Right ventricle myocardium superior (tissue), 1 donor: Measurements from ENCODE around the gene POU2F2. TPM values are rescaled to one million over a fixed set of nuclear protein-coding genes. Genes with fewer than 3 reads are reported as not detected.

ENCODE experiments used
- ATAC-seq: fragments of 200-7000 bp; cut with Tn5 transposase; one replicate; pipeline ENCODE4 v1.9.1; 2020; ENCODE audit warnings: mild to moderate bottlenecking; ENCODE audit not compliant: poor library complexity
- DNase-seq: peaks from one replicate; pipeline ENCODE4 v3.0.0-alpha.2; 2020
- intact Hi-C: fragments of 100-400 bp; cut with DNase I; formaldehyde crosslinking; loops from one replicate; pipeline ENCODE4 v1.11.2; 2022
- long read RNA-seq: library from polyadenylated mRNA; unstranded; transcript quantifications from one replicate; pipeline ENCODE4 v2.0.0, GENCODE V29; 2021
- total RNA-seq: library from RNA; stranded (reverse); fragmentation: NEBNext Ultra II Directional; extraction: Animal tissue kit (Norgen Biotek cat#: 25700); gene quantifications from one replicate; pipeline ENCODE4 v1.2.1, GENCODE V29; 2021
- donor health status: DM: no; HTN: yes; CAD: no; lungs with severe emphysema.

The POU2F2 gene
- total RNA-seq: 0.91 TPM
- long read RNA-seq, partial matches to known transcripts: 0 of 2 reads
- long read RNA-seq, other reads (novel, unspliced or antisense): 2 of 2 reads

GRCh38 chr19:42132030-42132628 lies at the start of gene POU2F2:
POU2F2 (minus strand) TSS chr19:42132446; CDS start chr19:42132411, 35 bp downstream.
- ATAC-seq: peak; percentile 45
- intact Hi-C loops: loop anchor here (2.0 to 10.0 kb wide), 2 partner anchors 53 to 193 kb away; partner anchors contain the start of gene MEGF8
- peak; percentile 73 for DNase-seq

GRCh38 chr19:42178791-42179674 lies 46.8 kb upstream of the POU2F2 start:
- intact Hi-C loops: no loop called here
- no peak for ATAC-seq
- no peak for DNase-seq

GRCh38 chr19:42177686-42178019 lies 45.4 kb upstream of the POU2F2 start:
- DNase-seq (no peak), ATAC-seq (no peak)
- intact Hi-C loops: no loop called here

GRCh38 chr19:42176990-42177685 lies 44.9 kb upstream of the POU2F2 start:
- DNase-seq (peak; percentile 84), ATAC-seq (peak; percentile 98)
- intact Hi-C loops: no loop called here

GRCh38 chr19:42176649-42176989 lies 44.4 kb upstream of the POU2F2 start:
- DNase-seq (no peak), ATAC-seq (peak; percentile 75)
- intact Hi-C loops: no loop called here

- intact Hi-C loops: no loop called here
- peak; percentile 49 for ATAC-seq
- DNase-seq: no peak
Observed at GRCh38 chr19:42175952-42176648, 43.9 kb upstream of the POU2F2 start.

DNA sequence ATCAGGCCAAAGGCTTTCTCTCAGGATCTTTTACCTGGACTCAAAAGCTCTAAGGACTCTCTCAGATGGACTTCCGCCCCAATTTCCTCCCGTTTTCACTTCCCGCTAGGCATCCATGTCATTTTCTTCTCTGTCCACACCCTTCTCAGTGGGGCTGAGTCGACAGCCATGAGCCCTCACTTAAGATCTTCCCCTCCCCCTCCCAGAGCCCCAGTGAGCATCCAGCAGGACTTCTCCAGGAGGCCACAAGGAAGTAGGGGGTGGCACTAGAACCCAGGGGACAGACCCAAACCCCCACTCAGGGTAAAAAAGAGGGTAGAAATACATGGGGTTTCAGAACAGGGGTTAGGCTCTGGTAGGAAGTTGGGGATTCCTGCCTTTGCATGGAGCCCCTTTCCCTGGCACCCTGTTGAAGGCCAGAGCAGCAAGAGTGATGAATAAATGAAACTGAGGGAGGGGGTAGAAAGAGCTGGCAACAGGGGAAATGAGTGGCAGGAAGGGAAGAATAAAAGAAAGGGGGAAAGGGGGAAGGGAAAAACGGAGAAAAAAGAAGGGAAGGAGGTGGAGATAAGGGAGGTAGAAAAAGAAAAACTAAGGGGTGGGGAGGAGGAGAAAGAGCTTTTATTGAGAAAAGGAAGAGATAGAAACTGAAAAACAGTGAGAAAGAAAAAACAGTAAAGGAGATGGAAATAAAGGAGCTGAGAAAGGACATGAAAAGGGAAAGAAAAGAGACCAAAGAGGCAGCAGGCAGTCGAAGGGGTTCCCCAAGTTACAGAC lies 42.9 kb upstream of the POU2F2 start:
- DNase-seq (no peak), ATAC-seq (no peak)
- intact Hi-C loops: no loop called here

GRCh38 chr19:42174188-42174587 lies 41.9 kb upstream of the POU2F2 start:
- no peak for ATAC-seq
- intact Hi-C loops: no loop called here

DNA sequence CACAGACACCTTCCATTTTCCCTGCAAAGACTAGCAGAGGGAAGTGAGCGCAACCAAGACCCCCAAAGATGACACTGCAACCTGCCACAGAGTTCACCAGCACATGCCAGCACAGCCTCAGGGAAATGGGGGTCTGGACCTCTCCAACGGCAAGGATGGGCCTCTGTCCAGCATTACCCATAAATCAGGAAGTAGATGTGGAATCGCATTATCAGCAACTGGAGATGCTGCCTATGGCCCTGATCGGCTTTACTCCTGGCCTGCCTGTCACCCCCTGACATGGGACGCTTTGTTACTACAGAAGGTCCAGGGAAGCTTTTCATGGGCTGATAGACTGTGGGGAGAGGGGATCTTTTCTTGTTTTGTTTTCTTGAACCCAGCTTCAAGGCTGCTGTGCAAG lies 41.4 kb upstream of the POU2F2 start:
- no peak for ATAC-seq
- intact Hi-C loops: no loop called here
- no peak for DNase-seq

More at GRCh38 chr19:42174188-42174587, 41.9 kb upstream of the POU2F2 start:
- DNase-seq: no peak

GRCh38 chr19:42172261-42172660 lies 40.0 kb upstream of the POU2F2 start:
- ATAC-seq (no peak), DNase-seq (no peak)
- intact Hi-C loops: no loop called here

DNA sequence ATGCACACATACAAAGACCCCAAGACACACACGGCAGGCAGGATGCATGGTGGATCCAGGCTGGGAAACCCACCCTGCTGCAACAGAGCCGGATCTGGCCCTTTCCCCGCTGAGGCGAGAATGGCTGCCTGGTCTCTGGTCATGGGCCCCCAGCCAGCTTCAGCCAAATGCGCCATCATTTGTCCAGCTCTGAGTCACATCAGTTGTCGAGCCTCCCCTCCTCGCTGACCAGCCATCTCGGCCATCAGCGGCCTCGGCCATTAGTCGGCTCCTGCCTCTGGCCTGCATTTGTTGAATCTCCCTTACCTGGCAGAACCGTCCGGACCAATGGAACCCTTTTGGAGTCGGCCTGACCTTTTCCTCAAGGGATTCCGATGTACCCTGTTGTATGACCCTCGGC lies 38.5 kb upstream of the POU2F2 start:
- DNase-seq (no peak), ATAC-seq (no peak)
- intact Hi-C loops: no loop called here

- DNase-seq (no peak), ATAC-seq (no peak)
- intact Hi-C loops: no loop called here
Observed at GRCh38 chr19:42169486-42170413, 37.5 kb upstream of the POU2F2 start.

- ATAC-seq: no peak
- intact Hi-C loops: no loop called here
- no peak for DNase-seq
Observed at GRCh38 chr19:42168206-42168605, 36.0 kb upstream of the POU2F2 start.

- DNase-seq: no peak
- no peak for ATAC-seq
- intact Hi-C loops: no loop called here
Observed at GRCh38 chr19:42166316-42166715, 34.1 kb upstream of the POU2F2 start.

- ATAC-seq (no peak), DNase-seq (no peak)
- intact Hi-C loops: no loop called here
Observed at GRCh38 chr19:42165146-42165545, 32.9 kb upstream of the POU2F2 start.

GRCh38 chr19:42161616-42162263 lies 29.5 kb upstream of the POU2F2 start:
- DNase-seq: no peak
- ATAC-seq: no peak
- intact Hi-C loops: no loop called here

DNA sequence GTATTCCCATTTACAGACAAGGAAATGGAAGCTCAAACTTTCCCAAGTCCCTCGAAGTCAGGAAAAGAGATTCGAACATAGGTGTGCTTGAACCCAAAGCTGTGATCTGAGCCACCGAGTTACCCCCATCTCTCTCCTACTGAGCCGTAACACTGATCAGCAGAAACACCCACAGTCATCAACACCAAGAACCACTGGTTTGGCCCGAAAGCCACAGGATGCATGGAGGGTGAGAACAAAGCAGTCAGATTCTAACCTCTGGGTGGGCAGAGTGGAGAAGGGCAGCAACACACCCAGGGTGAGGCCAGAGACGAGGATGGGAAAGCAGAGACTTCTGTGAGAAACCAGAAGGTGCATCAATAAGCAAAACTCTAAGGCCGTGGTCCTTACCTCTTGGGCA lies 27.7 kb upstream of the POU2F2 start:
- intact Hi-C loops: no loop called here
- no peak for ATAC-seq
- DNase-seq: no peak
